GM21447 (cell line): ENCODE measurements around the gene KRT4.

Experiments used
- ATAC-seq: cut with Tn5 transposase; IDR thresholded peaks from one replicate; pipeline ENCODE4 v1.9.1; 2021; ENCODE audit not compliant: unreplicated experiment

The KRT4 gene

GRCh38 chr12:52822771-52823510, 9.0 kb upstream of the KRT4 start:
- no peak for ATAC-seq

GRCh38 chr12:52821826-52822660, 8.1 kb upstream of the KRT4 start:
- no peak for ATAC-seq

GRCh38 chr12:52821071-52821730, 7.3 kb upstream of the KRT4 start:
- ATAC-seq, result no peak

GRCh38 chr12:52820521-52820920, 6.6 kb upstream of the KRT4 start:
- no peak for ATAC-seq

DNA sequence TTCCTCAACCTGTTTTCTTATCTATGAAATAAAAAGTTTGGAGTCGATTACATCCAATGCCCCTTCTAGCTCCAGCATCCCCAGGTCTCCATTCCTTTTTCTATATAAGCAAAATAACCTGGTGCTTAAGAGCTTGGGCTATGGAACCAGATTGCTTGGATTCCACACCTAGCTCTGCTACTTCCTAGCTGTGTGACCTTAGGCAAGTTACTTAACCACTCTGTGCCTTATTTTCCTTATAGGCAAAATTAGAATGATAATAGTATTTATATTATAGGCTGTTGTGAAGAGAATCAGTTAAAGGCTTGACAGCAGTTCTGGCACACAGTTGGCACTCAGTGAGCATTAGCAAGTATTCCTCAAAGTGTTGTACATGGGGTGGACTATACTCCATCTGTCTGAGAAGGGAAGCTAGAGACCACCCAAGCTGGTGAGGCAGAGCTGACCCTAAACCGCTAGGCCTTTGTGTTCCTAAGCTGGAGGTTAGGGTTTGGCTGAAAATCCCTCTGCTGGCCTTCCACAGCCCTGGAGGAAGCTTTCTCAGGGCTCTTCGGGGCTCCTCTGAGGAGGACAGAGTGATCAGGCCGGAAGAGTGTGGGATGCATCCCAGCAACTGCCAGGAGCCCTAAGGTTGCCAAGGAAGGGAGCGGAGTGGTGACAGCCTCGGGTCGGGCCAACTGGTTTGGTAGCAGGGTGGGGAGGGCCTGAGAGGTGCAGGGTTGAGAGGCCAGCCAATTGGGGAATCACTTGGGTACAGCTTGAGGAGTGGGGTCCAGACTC, 6.0 kb upstream of the KRT4 start:
- ATAC-seq, result no peak

- no peak for ATAC-seq
Observed at GRCh38 chr12:52818887-52819420, 5.0 kb upstream of the KRT4 start.

GRCh38 chr12:52818388-52818787, 4.5 kb upstream of the KRT4 start:
- ATAC-seq, result no peak

DNA sequence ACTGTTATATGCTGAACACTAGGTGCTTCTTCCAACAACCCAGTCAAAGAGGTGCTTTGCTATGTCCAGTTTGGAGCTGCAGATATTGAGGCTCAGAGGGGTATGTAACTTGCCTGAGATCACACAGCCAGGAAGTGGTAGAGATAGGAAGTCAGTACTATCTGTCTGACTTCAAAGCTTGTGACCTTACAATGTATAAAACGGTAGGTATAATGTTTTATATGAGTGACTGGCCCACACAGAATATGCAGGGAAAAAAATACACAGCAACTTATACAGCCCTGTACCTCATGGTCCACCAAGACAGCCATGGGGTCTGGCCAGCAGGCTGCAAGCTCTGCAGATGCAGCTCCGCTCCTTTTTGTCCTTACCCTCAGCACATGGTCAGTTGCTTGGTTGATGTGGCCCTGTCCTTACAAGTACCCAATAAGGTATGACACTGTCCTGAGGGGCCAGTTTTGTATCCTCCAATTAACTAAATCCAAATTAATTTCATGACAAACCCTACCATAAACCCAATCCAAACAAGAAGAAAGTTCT, 3.9 kb upstream of the KRT4 start:
- ATAC-seq, result no peak

GRCh38 chr12:52817003-52817698, 3.2 kb upstream of the KRT4 start:
- no peak for ATAC-seq

- no peak for ATAC-seq
Observed at GRCh38 chr12:52815676-52816588, 2.0 kb upstream of the KRT4 start.

DNA sequence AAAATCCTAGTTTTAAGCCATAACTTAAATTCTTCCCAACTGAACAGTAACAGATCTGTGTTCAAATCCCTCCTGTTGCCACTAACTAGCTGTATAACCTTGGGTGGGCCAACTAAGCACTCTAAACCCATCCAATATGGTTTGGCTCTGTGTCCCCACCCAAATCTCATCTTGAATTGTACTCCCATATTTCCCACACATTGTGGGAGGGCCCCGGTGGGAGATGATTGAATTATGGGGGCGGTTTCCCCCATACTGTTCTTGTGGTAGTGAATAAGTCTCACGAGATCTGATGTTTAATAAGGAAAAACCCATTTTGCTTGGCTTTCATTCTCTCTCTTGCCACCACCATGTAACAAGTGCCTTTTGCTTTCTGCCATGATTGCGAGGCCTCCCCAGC, 1.2 kb upstream of the KRT4 start:
- no peak for ATAC-seq

- no peak for ATAC-seq
Observed at GRCh38 chr12:52814710-52815155, 817 bp upstream of the KRT4 start.

GRCh38 chr12:52813203-52813819, 605 bp downstream of the KRT4 start:
- ATAC-seq, result no peak

DNA sequence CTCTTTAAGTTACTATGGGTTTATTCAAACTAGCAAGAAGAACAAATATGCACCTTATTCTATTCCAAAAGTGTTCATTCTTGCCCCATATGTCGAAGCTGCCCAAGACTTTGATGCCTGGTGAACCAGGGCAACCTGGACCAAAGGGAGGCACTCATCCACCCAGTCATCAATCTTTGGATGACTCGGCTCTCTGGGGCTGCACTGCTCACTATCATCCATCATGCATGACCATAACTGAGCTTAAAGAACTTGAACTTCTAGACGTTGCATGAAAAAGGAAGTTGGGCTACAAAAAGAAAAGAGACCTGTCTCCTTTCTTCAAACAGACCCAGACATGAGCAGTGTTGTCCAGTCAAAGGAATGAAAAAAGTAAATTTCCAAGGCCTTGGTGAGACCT, 1.2 kb downstream of the KRT4 start:
- no peak for ATAC-seq

DNA sequence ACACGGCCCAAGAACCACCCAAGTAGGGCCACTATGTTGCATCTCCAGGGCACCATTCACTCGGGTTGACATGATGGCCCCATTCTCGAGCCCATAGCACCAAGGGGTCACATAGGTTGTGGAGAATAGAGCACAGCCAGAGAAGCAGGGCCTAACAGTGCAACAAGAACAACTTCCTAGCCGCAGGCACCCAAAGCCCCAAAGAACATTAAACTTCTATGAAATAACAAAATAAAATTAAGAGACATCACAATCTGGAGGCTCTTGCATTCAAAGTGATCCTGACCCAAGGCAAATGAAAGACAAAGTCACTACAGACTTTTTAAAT, 1.9 kb downstream of the KRT4 start:
- ATAC-seq, result no peak

GRCh38 chr12:52811191-52812072, 2.5 kb downstream of the KRT4 start:
- ATAC-seq, result no peak

- no peak for ATAC-seq
Observed at GRCh38 chr12:52810554-52810953, 3.4 kb downstream of the KRT4 start.

DNA sequence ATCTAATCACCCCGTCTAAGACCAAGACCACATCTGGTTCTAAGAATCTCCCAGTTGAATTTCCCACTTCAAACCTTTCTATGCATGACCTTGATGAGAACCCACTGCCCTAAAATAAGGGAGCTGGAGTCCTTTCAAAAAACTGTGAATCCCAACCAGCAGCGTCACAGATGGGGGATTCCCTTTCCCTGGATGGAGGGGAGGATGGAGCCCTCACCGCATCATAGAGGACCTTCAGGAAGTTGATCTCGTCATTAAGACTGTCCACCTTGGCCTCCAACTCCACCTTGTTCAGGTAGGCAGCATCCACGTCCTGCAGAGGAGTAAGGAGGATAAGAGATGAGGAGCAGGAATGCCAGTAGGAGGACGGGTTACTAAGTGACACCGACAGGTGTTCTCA, 4.8 kb downstream of the KRT4 start:
- no peak for ATAC-seq
